ENCODE data around the gene SMO.

SMO gene

DNA sequence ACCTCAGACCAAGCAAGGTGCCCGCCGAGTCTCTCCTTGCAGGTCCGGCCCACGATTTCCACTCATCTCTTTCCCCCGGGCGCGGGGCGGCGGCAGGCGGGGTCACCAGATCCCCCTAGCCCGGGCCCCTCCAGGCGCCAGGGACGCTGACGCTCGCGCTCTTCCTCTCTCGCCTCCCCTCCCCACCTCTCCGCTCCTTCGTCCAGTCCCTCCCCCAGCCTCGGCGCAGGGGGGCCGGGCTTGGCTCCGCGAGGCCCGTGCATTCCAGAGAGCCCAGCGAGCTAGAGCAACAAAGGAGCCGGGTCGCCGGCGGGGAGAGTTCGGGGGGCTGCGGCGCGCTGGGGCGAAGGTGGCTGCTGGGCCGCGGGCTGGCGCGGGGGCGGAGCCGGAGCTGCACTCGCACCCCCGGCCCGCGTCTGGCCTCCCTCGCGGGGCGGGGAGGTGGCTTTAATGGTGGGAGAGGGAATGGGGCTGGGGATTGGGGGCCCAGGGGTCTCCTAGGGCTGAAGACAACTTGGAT is at the start of gene SMO:
SMO (plus strand) TSS at position 262 of the 520 bp plus-strand sequence. CDS start 519 bp downstream, outside the sequence.
- in situ Hi-C loops (cut with MboI; ENCODE audit: low sequenced_read_pairs) = no loop called here

DNA sequence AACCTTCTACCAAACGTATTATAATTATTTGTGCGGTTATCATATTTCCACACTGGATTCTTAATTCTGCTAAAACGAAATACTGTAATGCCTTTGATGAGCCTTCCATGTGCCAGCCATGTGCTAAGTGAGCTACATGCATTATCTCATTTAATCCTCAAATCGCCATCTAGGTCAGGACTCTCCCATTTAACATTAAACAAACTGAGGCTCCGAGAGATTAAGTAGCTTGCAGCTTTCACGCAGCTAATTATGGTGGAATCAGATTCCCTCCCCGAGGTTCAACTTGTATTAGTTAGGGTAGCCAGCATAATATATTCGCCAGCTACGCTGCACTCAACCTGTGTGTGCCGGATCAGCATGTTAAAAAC is 44.7 kb upstream of the SMO start:
- in situ Hi-C loops (cut with MboI; ENCODE audit: low sequenced_read_pairs) = no loop called here

DNA sequence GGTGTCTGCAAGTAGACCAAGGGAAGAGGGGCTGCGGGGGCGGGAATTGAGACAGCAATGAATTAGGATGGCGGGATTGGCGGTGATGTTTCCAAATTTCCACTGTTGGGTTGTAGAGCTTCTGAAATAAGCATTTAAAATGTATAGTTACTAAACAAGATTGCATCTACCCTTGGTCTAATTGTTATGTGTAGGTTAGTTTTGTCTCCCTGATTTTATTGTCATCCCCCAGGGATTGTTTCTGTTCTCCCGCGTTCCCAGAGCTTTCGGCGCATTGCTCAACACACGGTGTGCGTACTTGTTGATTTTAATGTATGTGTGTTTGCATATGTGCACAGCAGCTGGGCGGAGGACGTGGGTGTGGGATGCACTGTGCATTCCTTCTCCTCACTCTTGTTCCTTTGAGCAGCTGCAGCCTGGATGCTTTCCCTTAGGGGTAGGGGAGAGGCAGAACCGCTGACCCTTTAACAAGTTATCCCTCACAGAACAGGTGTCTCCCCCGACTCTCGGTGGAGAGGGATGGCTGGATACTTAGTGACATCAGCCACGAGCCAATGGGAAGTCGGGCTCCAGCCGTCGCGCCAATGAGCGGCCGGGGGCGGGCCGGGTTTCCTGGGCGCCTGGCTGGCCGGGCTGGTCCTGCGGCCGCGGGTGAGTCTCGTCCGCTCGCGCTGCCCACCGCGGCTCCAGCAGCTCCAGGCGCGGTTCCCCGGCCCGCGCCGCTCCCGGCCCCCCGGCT is 44.2 kb upstream of the SMO start, which contains the start of gene TSPAN33:
TSPAN33 (plus strand) TSS at position 613 of the 739 bp plus-strand sequence. CDS start 274 bp downstream, outside the sequence.
- in situ Hi-C loops (cut with MboI; ENCODE audit: low sequenced_read_pairs) = no loop called here

DNA sequence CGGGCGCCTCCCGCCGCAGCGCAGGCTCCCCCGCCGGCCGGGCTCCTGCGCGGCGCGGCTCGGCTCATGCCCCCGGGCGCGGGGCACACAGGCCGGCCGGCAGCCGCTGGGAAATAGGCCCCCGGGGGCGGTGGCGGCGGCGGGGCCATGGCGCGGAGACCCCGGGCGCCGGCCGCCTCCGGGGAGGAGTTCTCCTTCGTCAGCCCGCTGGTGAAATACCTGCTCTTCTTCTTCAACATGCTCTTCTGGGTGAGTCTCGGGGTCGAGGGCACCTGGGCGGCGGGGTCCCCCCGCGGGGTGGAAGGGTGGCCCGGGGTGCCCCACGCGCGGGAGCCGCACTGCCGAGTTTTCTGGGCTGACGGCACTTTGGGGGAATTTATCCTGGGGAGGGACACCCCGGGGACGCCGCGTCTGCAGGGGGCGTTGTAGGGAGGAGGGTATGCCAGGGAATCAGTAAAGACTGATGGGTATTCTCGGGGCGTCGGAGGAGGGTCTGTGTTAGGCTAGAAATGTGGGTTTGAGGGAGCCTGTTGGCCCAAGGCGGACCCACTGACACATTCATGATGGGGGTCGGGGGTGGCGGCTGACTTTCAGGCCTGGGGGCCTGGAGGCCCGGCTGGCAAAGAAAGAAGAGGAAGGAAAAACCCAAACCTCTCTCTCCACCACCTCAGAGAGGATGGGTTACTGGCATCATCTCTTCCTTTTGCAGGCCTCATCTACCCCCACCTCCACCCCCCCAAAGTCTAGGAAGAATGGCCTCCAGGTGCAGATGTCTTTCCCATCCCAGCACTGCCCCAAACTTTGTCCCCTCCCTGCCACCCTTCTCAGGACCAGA is 43.4 kb upstream of the SMO start:
- in situ Hi-C loops (cut with MboI; ENCODE audit: low sequenced_read_pairs) = no loop called here

DNA sequence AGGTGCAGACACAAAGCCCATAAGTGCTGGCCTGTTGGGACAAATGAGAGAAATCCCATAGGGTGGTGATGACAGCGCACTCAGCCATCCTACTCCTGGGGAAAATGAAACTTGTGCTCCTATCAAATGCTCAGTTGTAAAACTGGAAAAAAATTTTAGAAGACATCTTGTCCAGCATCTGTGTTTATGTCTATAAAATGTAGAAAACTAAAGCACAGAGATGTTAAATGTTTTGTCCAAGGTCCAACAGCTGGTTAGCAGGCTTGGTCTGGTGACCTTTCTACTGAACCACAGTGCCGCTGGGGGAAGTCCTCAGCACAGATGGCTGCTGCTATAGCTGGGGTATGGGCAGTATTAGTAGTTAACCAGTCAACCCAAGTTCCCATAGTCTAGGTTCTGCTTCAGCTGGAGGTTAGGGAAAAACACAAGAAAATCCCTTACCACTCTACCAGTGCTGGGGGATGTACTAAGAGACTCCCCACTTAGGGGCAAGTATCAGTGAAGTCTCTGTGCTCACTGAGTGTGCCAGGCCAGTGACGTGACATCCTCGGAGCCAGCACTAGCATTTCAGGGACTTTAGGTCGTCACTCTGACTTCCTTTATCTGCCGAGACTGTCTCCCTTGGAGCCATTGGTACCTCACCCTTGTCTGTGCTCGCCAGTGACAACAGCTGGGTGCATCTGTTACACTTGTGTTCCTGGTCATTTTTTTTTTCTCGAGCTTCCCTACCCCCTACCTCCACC is 42.0 kb upstream of the SMO start:
- in situ Hi-C loops (cut with MboI; ENCODE audit: low sequenced_read_pairs) = no loop called here

DNA sequence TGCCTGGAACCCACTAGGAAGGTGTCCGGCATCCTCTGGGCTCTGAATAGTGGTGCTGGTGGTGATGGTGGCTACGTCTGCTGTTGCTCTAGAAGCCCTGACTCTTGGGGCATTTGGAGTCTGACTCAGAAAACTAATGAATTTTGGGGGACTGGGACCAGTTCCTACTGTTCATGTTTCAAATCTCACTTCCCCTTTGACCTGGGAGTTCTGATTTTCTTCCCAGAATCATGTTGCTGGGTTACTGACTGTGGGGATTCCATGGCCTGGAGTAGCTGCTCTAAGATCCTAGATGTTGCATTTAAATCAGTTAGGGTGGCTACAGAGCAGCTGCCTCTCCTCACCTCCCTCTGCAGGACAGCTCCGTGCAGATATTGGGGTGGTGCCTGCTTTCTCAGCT is 40.7 kb upstream of the SMO start:
- in situ Hi-C loops (cut with MboI; ENCODE audit: low sequenced_read_pairs) = no loop called here

DNA sequence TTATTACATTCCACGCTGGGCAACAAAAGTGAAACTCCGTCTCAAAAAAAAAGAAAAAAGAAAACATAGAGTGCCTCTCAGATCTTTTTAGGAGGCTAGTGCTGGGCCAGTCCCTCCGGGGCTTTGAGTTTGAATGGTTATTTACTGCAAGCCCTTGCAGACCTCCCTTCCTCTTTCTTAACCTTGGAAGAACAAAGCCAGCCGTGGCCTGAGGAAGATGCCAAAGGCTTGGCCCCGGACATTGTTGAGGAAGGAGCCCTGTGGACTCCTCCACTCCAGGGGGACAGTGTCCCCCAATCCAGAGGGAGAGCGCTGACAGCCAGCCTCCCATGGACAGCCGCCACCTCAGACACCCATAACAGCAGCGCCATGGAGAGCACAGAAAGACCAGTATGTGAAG is 38.9 kb upstream of the SMO start:
- in situ Hi-C loops (cut with MboI; ENCODE audit: low sequenced_read_pairs) = no loop called here

DNA sequence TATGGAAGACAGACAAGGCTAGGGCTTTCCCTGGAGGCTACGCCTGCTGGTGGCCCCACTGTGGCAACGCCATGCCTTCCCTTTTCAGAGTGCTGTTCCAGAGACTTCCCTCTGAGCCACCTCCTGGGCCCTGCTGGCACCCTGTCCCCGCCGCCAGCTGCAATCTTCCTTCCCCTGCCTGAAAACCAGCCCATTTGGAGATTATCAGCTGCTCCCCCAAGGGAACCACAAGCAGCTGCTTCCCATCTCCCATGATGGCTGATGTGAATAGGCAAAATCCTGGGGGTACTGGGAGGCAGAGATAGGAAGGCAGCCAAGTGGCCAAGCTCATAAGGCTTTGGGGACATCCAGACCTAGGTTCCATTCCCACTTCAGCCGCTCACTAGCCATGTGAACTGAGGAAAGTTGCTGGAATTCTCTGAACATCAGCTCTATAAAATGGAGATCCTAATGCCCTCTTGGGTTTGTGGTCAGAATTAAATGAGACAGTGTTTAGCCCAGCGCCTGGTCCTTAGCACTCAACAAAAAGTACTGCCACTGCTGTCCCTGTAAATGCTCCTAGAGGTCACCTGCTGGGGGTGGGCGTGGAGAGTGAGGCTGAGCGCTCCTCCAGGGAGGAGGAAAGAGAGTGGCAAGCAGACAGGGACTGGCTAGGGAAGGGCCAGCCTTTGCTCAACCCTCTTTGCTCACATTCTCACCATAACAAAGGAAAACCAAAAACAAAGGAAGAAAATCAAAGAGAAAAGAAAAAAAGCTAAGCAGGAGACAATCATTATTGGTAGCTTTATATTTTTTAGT is 38.0 kb upstream of the SMO start:
- in situ Hi-C loops (cut with MboI; ENCODE audit: low sequenced_read_pairs) = no loop called here

DNA sequence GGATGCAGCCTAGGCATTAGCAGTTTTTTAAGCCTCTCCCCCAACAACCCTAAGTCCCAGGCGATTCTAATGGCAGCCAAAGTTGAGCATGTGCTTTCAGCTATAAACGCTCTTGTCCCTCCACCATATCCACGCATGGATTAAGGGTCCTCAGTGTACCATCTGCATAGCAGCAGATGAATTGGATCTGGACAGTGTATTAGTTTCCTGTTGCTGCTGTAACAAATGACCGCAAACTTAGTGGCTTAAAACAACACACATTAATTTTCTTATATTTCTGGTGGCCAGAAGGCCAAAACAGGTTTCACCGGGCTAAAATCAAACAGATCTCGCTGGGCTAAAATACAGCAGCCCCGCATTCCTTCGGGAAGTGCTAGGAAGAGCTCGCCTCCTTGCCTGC is 30.8 kb upstream of the SMO start:
- in situ Hi-C loops (cut with MboI; ENCODE audit: low sequenced_read_pairs) = no loop called here

DNA sequence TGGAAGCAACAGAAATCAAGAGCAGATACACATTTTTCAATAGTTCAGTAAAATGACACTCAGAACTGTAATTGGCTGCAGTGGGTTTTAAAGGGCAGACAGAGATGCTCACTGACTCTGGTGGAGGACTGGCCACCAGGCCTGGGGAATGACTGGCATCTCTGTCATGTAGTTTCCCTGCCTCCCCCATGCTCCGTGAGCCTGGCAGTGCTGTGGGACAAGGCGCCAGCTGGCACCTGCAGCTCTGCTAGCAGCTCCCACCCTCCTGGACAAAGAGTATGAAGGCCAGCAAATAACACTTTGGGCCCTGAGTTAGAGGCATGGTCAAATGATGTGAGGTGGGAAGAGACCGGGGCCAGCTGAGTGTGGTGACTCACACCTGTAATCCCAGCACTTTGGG is 28.9 kb upstream of the SMO start:
- in situ Hi-C loops (cut with MboI; ENCODE audit: low sequenced_read_pairs) = no loop called here

DNA sequence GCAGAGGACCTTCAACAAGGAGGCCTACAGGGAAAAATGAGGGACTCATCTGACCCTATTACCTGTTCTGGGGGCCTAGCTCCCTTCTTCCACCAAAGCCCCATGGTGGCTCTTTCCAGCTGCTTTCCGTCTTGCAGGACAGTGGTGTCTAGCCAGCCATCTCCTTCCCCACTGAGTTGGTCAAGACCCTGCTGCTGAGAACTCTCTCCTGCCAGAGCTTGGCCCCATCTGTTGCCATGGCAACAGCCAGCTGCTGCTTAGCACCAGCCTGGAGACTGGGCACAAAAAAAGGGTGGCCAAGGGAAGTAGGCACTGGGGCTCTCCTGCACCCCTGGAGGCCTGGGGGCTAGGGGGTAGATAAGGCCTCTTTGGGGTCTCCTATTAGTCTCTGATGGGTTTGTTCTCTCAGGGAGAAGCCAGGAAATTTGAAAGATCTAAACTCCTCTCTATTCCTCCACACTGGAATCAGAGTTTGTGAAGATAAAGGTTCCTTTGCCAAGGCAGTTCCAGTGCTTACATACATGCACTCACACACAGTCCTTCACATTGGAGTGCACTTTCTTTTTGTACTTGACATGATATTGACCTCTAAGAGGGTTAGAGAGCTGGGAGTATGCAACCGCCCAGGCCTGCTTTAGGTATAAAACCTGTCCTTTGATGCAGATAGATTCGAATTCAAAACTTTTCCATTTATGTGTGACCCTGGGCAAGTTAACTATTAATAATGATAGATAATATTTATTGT is 28.1 kb upstream of the SMO start:
- in situ Hi-C loops (cut with MboI; ENCODE audit: low sequenced_read_pairs) = no loop called here

DNA sequence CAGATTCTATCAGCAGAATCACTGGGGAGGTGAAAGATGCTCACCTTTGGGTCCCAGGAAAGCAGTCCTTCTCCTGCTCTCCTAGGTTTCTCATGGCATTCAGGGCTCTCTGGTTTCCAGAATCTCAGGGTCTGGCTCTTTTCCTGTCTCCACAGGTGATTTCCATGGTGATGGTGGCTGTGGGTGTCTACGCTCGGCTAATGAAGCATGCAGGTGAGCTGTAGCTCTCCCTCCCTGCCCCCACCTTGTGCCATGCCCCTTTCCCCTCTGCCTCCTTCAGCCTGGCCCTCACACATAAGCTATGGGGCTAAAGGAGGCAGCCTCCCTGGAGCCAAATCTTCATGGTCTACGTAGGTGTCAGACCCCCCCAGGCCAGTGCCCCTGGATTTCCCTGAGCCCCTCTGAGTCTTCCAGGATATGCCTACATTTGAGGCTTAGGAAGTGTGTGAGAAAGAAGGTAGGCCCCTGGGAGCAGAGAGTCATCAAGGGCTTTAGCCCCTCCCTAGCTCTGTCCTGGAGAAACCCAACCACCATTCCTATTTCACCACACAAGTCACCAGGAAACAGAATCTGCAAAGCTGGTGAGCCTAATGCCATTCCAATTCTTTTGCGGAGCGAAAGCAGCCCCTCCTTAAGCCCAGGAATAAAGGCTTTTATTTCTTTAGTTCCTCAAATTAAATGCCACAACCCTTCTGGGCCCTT is 26.8 kb upstream of the SMO start:
- in situ Hi-C loops (cut with MboI; ENCODE audit: low sequenced_read_pairs) = no loop called here

DNA sequence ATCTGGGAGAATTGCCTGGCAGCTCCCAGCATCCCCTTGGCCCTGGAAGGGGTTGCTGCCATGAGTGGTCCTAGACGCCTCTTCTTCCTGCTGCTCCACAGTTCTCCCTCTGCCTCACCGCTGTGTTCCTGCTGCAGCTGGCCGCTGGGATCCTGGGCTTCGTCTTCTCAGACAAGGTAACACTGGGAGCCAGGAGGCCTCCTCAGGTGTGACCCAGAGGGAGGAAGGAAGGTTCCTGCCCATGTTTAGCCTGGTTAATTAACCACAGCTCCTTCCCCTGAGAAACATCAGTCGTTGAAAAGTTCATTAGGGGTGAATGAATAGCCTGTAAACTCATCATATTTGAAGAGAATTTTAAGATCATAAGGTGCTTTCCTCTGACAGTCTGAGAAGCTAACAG is 25.7 kb upstream of the SMO start:
- in situ Hi-C loops (cut with MboI; ENCODE audit: low sequenced_read_pairs) = no loop called here

DNA sequence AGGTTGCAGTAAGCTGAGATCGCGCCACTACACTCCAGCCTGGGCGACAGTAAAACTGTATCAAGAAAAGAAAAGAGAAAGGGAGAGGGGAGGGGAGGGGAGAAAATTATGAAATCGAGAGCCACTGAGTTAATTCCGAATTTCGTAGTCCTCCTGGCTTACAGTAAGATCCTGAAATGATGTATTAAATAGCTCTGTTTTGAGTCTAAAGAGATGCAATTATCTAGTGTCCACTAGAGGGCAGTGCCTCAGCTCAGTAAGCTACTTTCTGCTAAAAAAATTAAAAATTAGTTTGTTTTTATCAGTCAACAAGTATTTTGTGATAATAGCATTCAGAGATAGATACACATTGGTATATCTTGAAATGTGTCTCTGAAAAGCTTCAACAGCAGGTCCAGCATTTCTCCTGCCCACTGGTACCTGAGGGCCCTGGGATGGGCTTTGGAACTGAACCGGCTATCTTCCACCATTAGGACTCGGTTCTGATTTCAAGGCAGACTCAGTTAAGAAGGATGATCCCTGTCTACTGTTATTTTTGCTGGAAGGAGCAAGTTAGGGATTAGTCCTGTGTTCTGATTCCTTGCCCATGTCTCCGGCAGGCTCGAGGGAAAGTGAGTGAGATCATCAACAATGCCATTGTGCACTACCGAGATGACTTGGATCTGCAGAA is 24.4 kb upstream of the SMO start:
- in situ Hi-C loops (cut with MboI; ENCODE audit: low sequenced_read_pairs) = no loop called here

DNA sequence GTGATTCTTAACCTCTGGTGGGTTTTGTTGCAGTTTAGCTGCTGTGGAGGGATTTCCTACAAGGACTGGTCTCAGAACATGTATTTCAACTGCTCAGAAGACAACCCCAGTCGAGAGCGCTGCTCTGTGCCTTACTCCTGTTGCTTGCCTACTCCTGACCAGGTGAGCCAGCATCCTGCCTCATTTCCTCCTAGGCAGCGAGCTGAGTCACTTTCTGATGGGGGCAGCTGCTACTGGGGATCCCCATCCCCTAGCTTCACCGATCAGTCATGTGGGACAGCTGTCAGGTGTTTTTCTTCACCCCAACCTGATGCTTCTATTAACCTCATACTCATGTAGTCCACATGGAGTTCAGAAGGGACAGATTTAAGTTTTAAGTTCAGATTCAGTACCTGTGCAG is 21.7 kb upstream of the SMO start:
- in situ Hi-C loops (cut with MboI; ENCODE audit: low sequenced_read_pairs) = no loop called here

DNA sequence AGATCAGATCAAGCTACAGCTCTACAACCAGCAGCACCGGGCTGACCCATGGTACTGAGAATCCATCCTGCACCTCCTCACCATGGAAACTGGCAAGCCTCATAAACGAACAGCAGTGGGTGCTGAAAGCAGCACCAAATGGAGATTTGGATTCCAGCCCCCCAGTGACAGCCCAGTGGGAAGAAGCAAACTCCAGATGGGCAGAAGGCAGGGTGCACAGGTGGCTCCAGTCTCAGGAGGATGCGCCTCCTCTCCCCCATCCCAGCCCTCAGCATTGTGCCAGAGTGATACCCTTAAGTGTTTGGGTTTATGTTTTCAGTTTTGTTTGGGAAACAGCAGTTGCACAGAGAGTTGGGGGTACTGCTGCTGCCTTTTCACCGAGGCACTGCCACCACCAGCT is 20.6 kb upstream of the SMO start:
- in situ Hi-C loops (cut with MboI; ENCODE audit: low sequenced_read_pairs) = no loop called here

DNA sequence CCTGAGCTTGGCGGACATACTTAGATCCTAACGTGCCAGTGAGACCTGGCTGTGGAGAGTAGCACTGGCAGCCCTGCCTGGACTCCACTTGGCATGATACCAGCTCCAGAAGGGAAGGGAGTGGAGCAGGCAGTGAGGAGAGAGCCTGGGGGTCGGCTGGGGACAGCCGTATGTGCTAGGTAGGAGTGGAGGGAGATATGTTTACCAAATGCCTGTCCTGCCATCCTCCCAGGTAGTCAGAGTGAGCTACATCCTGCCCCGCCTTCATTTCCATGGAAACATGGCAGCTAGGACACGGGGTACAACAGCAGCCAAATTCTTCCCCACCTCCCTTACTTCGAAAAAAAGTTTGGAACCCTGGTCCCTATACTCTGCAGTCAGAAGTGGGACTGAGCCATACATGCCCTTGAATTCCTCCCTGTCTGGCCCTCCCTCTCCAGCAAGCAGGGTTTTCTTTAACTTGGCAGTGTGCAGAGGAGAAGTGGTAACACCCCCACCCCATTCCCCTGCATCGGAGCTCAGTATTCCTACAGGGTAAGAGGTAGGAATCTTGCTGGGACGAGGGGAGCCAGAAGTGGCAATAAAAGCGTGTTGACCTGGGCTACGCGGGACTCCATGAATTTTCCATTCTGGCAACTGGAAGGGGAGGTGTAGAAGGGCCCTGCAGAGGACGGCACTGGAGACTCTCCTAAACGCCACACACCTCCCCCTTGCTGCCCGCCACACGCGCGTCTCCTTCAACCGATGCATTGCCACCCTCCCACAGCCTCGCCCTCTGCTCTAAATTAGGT is 20.0 kb upstream of the SMO start:
- in situ Hi-C loops (cut with MboI; ENCODE audit: low sequenced_read_pairs) = no loop called here

DNA sequence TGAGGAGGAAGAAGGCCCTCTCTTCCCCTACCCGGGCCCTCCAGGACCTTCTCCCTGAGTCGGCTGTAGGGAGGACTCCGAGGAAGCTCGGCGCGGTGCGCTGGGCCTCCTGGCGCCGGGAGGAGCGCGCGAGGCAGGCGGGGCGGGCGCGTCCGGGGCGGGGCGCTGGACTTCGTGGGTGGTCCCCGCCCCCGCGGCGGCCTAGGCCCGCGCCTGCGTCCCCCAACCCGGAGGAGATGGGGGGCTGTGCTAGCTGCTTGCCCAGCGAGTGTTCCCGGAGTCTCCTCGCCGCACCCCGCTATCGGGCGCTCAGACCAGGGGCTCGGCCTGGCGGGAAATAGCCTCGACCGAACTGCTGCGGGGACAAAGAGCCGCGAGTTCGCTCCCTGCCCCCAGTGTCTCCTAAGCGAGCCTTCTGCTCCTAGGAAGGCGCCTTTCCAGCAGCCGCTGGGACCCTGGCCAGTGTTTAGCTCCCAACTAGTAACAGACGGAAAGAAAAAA is 19.2 kb upstream of the SMO start:
- in situ Hi-C loops (cut with MboI; ENCODE audit: low sequenced_read_pairs) = no loop called here

Measured in HL-60/S4 treated with phorbol 12-myristate 13-acetate at 8.2 ng/mL for 4 days and 3 days (cell line).